ENCODE measurements around the gene PRPF19. TPM values are rescaled to one million over a fixed set of nuclear protein-coding genes. Genes with fewer than 3 reads are reported as not detected.
A peak's percentile ranks its signal among the peaks of the same experiment; 100 is the strongest.
"Not testable (repeated sequence)": the region's sequence is repeated elsewhere in the genome, so short reads cannot be mapped to it uniquely, and the experiment has no call there.

PRPF19 gene
- total and polyA plus RNA-seq, 10 of the 15 experiments (the other 5 are each of a cell fraction or from before 2014, with no cell fraction given) = 8.7 to 170 (median 61.3) TPM

DNA sequence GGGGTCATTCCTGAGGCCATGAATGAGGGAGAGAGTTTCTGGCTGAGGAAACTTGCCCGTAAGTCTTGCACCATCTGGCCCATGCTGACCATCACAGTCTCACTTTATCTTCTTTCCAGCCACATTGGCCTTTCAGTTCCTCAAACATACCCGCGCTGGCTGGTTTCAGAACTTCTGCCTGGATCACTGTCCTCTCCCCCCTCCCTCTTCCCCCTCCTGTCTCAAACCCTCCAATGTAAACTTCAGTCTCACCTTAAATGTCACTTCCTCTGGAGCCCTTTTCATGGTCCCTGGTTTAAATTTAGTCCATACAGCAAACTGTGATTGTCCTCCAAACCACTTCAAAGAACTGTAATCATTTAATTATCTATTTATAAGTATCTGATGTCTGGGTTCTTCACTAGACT is 3.9 kb upstream of the PRPF19 start (continued):
- TF ChIP-seq ZBED1 (IDR thresholded peaks at IDR 0.05; ENCODE audit: borderline replicate concordance) (peak; percentile 60; the same call in 1 of the 2 replicates), YY1 (IDR thresholded peaks at IDR 0.05; ENCODE audit: low read depth, low read length) (peak; percentile 44; the same call in 1 of the 2 replicates), TCF12 (IDR thresholded peaks at IDR 0.05; ENCODE audit: low read depth, low read length) (peak; percentile 98), ETV6 (conservative IDR thresholded peaks at IDR 0.05 in 1 of 2, IDR thresholded peaks at IDR 0.05 in 1 of 2; ENCODE audit: borderline replicate concordance in 1 of 2, low read depth in 1 of 2) (peak in 1 of 2 experiments; percentile 91; a peak in 2 of 4 replicates), YBX1 (IDR thresholded peaks at IDR 0.05) (no peak)

DNA sequence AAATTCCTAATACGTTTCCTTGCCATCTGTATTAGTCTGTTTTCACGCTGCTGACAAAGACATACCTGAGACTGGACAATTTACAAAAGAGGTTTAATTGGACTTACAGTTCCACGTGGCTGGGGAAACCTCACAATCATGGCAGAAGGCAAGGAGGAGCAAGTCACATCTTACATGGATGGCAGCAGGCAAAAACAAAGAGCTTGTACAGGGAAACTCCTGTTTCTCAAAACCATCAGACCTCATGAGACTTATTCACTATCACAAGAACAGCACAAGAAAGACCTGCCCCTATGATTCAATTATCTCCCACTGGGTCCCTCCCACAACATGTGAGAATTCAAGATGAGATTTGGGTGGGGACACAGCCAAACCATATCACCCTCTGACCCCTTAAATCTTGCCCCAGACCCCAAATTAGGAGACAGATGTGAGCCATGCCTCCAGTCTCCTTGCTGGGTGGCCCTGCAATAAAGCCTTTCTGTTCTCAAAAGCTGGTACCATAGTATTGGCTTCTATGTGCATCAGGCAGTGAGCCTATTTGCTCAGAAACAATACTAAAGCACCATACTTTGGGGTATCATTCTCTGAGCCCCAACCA is 3.4 kb upstream of the PRPF19 start:
- intact Hi-C loops (cut with micrococcal nuclease; ENCODE audit: unreplicated experiment) = loop anchor here (5.0 kb wide), 1 partner anchor 147 kb away; no protein-coding TSS in a partner anchor
- in situ Hi-C loops (cut with MboI); H3K27me3 ChIP-seq (replicated peaks in 1 of 2; ENCODE audit: control insufficient read depth in 2 of 2, insufficient read depth in 2 of 2, low read length in 1 of 2); CTCF ChIA-PET; H3K4me3 ChIP-seq; POLR2A ChIA-PET; ATAC-seq; H3K9me3 ChIP-seq (replicated peaks; ENCODE audit: control insufficient read depth, insufficient read depth, low read length); FAIRE-seq; DNase-seq (ENCODE audit: low read depth, low spot score); H3K36me3 ChIP-seq (ENCODE audit: control insufficient read depth in 2 of 2, insufficient read depth in 2 of 2, low read length in 1 of 2); BruUV-seq (replicated peaks); H4K20me1 ChIP-seq (ENCODE audit: control insufficient read depth, insufficient read depth); H2AFZ ChIP-seq (ENCODE audit: control insufficient read depth, low read depth, low read length): not testable (repeated sequence)
- 85% methylated on average over 3 of the region's 3 CpGs for WGBS (ENCODE audit: insufficient coverage, insufficient replicate concordance, low lambda C conversion rate, missing lambda C conversion rate)
- H3K27ac ChIP-seq (ENCODE audit: control insufficient read depth, insufficient read depth) = peak overlapping the region; percentile 78
- ChIA-PET SMC1A (ENCODE audit: uncharacterized antibody, unreplicated experiment) (interaction anchor here (1.6 to 1.8 kb wide), 2 partner anchors 10 to 44 kb away, joined by 4 to 5 read pairs; no protein-coding TSS in a partner anchor), RAD21 (ENCODE audit: unreplicated experiment) (interaction anchor here (1.8 kb wide), 1 partner anchor 9 kb away, joined by 4 read pairs; no protein-coding TSS in a partner anchor)
- H3K79me2 ChIP-seq (ENCODE audit: control insufficient read depth, insufficient read depth, low read length) = peaks cover 22% of the 10 kb centered on the region
- 0 out of 2 replicates have a peak overlapping the region, but pooled peaks have one; percentile 5 for H3K9ac ChIP-seq (ENCODE audit: control insufficient read depth, insufficient read depth, low read length)
- H3K4me2 ChIP-seq (ENCODE audit: control insufficient read depth, insufficient read depth) = peak overlapping the region; percentile 78
- H3K4me1 ChIP-seq (ENCODE audit: control insufficient read depth, insufficient read depth, low read length) = peaks cover 56% of the 10 kb centered on the region
- TF ChIP-seq SMARCA5 (IDR thresholded peaks at IDR 0.05) = peak; percentile 37; the same call in 1 of the 2 replicates
- TF ChIP-seq ZNF207 (IDR thresholded peaks at IDR 0.05; ENCODE audit: borderline replicate concordance) = 0 out of 2 replicates have a peak, but pooled peaks have one; percentile 27

Measured in GM12878 (cell line).